Heart left ventricle (tissue), 13 donors: Measurements from ENCODE around the gene RPP25L.

Source experiments
- CTCF ChIP-seq, 12 donors: fragments of 200-600 bp; sonication (generic) in 4 of 12; IDR thresholded peaks; one replicate each; pipeline versions ENCODE4 v1.5.0 to v1.8.0; 2018 to 2022; ENCODE audit warnings: antibody characterized with exemption in 12 of 12, mild to moderate bottlenecking in 5 of 12
- POLR2A ChIP-seq, 2 donors: fragments of 450-650 bp; IDR thresholded peaks; one replicate each; pipeline ENCODE4 v1.6.1; 2017; ENCODE audit warnings: antibody characterized with exemption in 2 of 2, mild to moderate bottlenecking in 2 of 2, moderate library complexity in 2 of 2
- donor health status: ischemic (EF 13 %, LVEDD 7.1; RV severe dilation, severe dysfunction).
- donor health status: DM: no; HTN: yes; CAD: no.
- donor health status: DM: no; HTN: no; CAD: no.
- donor health status: ischemic (EF 25% LVEDD 6.9; RV normal size, moderate dysfunction).
- donor health status: ischemic (EF 25% LVEDD 5.7; RV mildly dilated, moderate dysfunction).
- donor health status: ischemic (EF 35%, LVEDD 5.7; RV mildly dilated, moderate dysfunction).
- donor health status: nonischemic (EF 11% LVEDD 7.7; RV severe dilation, severe dysfunction).
- donor health status: DM: yes; HTN: yes; CAD: no.
- donor health status: PGD.
- donor health status: ischemic (EF 29% LVEDD 5.4; RV normal size, mild dysfunction).
- donor health status: nonischemic (EF 23%, LVEDD 6.1; RV moderate dilation, normal function).

GRCh38 chr9:34630402-34631154 lies 18.7 kb upstream of the RPP25L start:
- no peak for TF ChIP-seq CTCF (IDR thresholded peaks at IDR 0.05)
- no peak for TF ChIP-seq POLR2A (IDR thresholded peaks at IDR 0.05)
